RWPE2 (cell line): ENCODE results near the gene MRPL21.

Source experiments
- ATAC-seq: fragments of 200-7000 bp; cut with Tn5 transposase; 3 replicates; pipeline ENCODE4 v1.9.1; 2021; ENCODE audit warnings: low read depth
- DNase-seq: peaks from one replicate; pipeline ENCODE4 v3.0.0-alpha.2; 2020; ENCODE audit warnings: low spot score
- H3K27ac ChIP-seq: fragments of 450-650 bp; 2 replicates; pipeline ENCODE4 v1.5.1; 2017; ENCODE audit warnings: mild to moderate bottlenecking; ENCODE audit not compliant: poor library complexity, severe bottlenecking
- H3K27me3 ChIP-seq: fragments of 250-450 bp; sonication (Bioruptor Pico); 2 replicates; pipeline ENCODE4 v1.5.1; 2021; ENCODE audit warnings: mild to moderate bottlenecking, moderate library complexity; ENCODE audit not compliant: insufficient read depth, poor library complexity, severe bottlenecking
- H3K36me3 ChIP-seq: fragments of 250-450 bp; sonication (Bioruptor Pico); 2 replicates; pipeline ENCODE4 v1.5.1; 2020; ENCODE audit warnings: low read depth, mild to moderate bottlenecking, moderate library complexity
- H3K4me1 ChIP-seq: fragments of 250-450 bp; sonication (Bioruptor Pico); 2 replicates; pipeline ENCODE4 v1.5.1; 2021; ENCODE audit warnings: mild to moderate bottlenecking, moderate library complexity; ENCODE audit not compliant: insufficient read depth, poor library complexity, severe bottlenecking
- H3K4me3 ChIP-seq: fragments of 250-450 bp; sonication (Bioruptor Pico); 2 replicates; pipeline ENCODE4 v1.5.1; 2021; ENCODE audit warnings: mild to moderate bottlenecking, moderate library complexity; ENCODE audit not compliant: severe bottlenecking
- H3K9me3 ChIP-seq: fragments of 250-450 bp; sonication (Bioruptor Pico); 2 replicates; pipeline ENCODE4 v1.5.1; 2021; ENCODE audit warnings: mild to moderate bottlenecking, moderate library complexity; ENCODE audit not compliant: severe bottlenecking
- CTCF ChIP-seq: fragments of 450-650 bp; IDR thresholded peaks from one replicate; pipeline ENCODE4 v1.5.1; 2017; ENCODE audit warnings: mild to moderate bottlenecking, moderate library complexity; ENCODE audit not compliant: poor library complexity, severe bottlenecking

The MRPL21 gene

DNA sequence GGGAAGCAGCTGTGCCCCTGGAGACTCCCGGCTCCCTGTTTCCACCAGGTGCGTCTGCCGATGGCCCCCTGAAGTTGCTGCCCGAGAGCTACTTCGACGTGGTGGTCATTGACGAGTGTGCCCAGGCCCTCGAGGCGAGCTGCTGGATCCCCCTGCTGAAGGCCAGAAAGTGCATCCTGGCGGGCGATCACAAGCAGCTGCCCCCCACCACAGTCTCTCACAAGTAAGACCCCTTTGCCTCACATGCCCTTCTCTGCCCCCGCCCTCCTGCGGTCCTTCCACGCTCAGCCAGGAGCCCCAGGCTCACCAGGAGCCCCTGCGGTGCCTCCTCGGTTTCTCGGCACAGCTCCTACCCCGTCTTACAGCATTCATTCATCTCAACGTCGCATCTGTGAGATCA lies 25.5 kb upstream of the MRPL21 start:
- Histone ChIP-seq H3K4me1 (no peaks in the 10 kb centered on the region), H3K9me3 (peaks cover 3% of the 10 kb centered on the region), H3K27me3 (no peaks in the 10 kb centered on the region), H3K4me3 (no peak overlapping the region), H3K36me3 (peaks cover 48% of the 10 kb centered on the region), H3K27ac (no peak overlapping the region)
- no peak for TF ChIP-seq CTCF
- peak; percentile 47 for DNase-seq
- no peak for ATAC-seq

DNA sequence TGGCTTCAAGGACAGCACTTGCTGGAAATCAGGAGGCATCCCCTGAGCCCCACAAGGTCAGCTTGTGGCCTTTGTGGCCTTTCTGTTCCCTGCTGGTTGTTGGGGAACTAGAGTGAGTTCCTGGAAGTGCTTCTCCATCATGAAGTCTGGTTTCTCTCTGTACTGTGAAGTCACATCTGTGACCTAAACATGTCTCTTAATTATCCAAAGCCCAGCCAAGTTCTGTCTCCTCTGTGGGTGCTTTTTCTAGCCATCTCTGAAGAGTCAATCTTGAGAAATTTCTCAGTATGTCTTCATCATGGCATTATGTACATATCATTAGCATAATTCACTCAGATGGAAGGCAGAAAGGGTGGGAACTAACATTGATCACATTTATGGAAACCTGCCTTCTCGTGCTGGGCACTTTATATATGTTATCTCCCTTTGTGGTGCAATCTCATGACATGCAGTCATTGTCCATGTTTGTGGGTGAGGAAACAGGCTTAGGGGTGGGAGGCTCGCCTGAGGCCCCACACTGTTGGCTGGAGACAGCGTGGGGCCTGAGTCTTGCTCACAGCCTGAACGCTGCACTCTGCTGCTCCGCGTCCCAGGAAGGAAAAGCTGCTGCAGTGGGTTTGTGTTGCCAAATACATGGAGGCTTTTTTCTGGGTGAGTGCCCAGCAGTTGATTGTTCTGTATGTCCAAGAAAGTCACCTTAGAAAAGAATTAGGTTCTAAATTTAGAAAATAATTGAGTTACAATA lies 24.7 kb upstream of the MRPL21 start:
- Histone ChIP-seq H3K36me3 (peaks cover 56% of the 10 kb centered on the region), H3K4me1 (no peaks in the 10 kb centered on the region), H3K4me3 (no peak overlapping the region), H3K9me3 (peaks cover 3% of the 10 kb centered on the region), H3K27ac (no peak overlapping the region), H3K27me3 (no peaks in the 10 kb centered on the region)
- no peak for DNase-seq
- no peak for ATAC-seq
- no peak for TF ChIP-seq CTCF

GRCh38 chr11:68927280-68928135 lies 23.9 kb upstream of the MRPL21 start:
- DNase-seq (peak; percentile 26), ATAC-seq (no peak)
- Histone ChIP-seq H3K27me3 (no peaks in the 10 kb centered on the region), H3K4me3 (no peak overlapping the region), H3K4me1 (no peaks in the 10 kb centered on the region), H3K9me3 (peaks cover 3% of the 10 kb centered on the region), H3K36me3 (peaks cover 64% of the 10 kb centered on the region), H3K27ac (no peak overlapping the region)
- no peak for TF ChIP-seq CTCF

DNA sequence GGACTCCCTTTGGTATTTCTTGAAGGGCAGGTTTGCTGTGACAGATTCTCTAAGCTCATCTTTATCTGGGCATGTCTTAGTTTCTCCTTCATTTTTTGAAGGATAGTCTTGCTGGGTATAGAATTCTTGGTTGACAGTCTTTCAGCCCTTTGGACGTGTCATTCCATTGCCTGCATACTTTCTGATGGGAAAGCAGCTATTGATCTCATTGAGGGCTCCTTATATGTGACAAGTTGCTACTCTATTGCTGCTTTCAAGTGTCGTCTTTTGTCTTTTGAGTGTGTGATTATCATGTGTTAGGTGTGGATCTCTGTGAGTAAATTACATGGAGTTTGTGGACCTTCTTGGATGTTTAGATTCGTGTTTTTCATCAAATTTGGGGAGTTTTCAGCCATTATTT lies 22.0 kb upstream of the MRPL21 start:
- DNase-seq (no peak), ATAC-seq (no peak)
- H3K9me3 ChIP-seq, result peaks cover 3% of the 10 kb centered on the region
- H3K27ac ChIP-seq, result no peak overlapping the region
- no peaks in the 10 kb centered on the region for H3K4me1 ChIP-seq
- H3K4me3 ChIP-seq, result no peak overlapping the region
- TF ChIP-seq CTCF, result no peak
- peaks cover 82% of the 10 kb centered on the region for H3K36me3 ChIP-seq
- H3K27me3 ChIP-seq, result no peaks in the 10 kb centered on the region
